Testis (tissue), 3 donors: Measurements from ENCODE around the gene ERC2. TPM values are rescaled to one million over a fixed set of nuclear protein-coding genes. Genes with fewer than 3 reads are reported as not detected.

Source experiments
- DNase-seq: peaks from one replicate; pipeline ENCODE4 v3.0.0-alpha.2; 2019
- H3K27ac ChIP-seq, 2 donors: fragments of 200-600 bp; sonication (generic); one replicate each; pipeline ENCODE4 v1.5.1; 2019
- H3K27me3 ChIP-seq: fragments of 200-600 bp; sonication (generic); one replicate; pipeline ENCODE4 v1.5.1; 2019
- H3K36me3 ChIP-seq: fragments of 200-600 bp; sonication (generic); one replicate; pipeline ENCODE4 v1.5.1; 2017; ENCODE audit warnings: low read depth; ENCODE audit errors: missing control alignments
- H3K4me1 ChIP-seq: fragments of 200-600 bp; sonication (generic); one replicate; pipeline ENCODE4 v1.5.1; 2019
- H3K4me3 ChIP-seq, 2 donors: fragments of 200-600 bp; sonication (generic); one replicate each; pipeline ENCODE4 v1.5.1; 2017 to 2019
- H3K9me3 ChIP-seq: fragments of 200-600 bp; sonication (generic); one replicate; pipeline ENCODE4 v1.5.1; 2017
- CTCF ChIP-seq, 3 experiments: fragments of 450-650 bp in 2 of 3; fragments of 200-600 bp in 1 of 3; sonication (generic) in 1 of 3; IDR thresholded peaks; one replicate each; pipeline ENCODE4 v1.5.1; 2016 to 2019; ENCODE audit warnings: antibody characterized with exemption in 3 of 3, mild to moderate bottlenecking in 2 of 3, moderate library complexity in 1 of 3
- POLR2A ChIP-seq: fragments of 450-650 bp; IDR thresholded peaks from one replicate; pipeline ENCODE4 v1.6.1; 2017; ENCODE audit warnings: antibody characterized with exemption, mild to moderate bottlenecking, moderate library complexity
- WGBS, 2 donors: methylation state at CpG; one replicate each; pipeline ENCODE4 v1.1.5; 2018; 5-methylcytosine and 5-hydroxymethylcytosine counted together
- intact Hi-C: fragments of 100-400 bp; cut with DNase I; formaldehyde crosslinking; loops from one replicate; pipeline ENCODE4 v1.15.1; 2023; ENCODE audit warnings: low total_unique reads
- polyA plus RNA-seq: library from polyadenylated mRNA; stranded (reverse); fragments of 350-450 nt; fragmentation: Illumina TruSeq; extraction: RNeasy Lipid Tissue Mini Kit (QIAGEN cat#74804); gene quantifications from one replicate; pipeline ENCODE4 v1.2.3, GENCODE V29; 2014; ENCODE audit warnings: low read depth, low replicate concordance; ENCODE audit not compliant: insufficient read depth
- total RNA-seq, 2 donors: library from RNA; depleted of rRNA; stranded (reverse); fragments of >200 nt; gene quantifications; one replicate each; pipeline ENCODE4 v1.2.3, GENCODE V29; 2016

Gene ERC2
- total and polyA plus RNA-seq, 3 donors from 2014 or later: 1.9 to 6.1 (median 5.9) TPM

- 87 to 94% methylated on average over 2 of the region's 2 CpGs for WGBS, 2 donors
- no peaks in the 10 kb centered on the region for H3K36me3 ChIP-seq
- H3K27ac ChIP-seq: no peak overlapping the region
- no peaks in the 10 kb centered on the region for H3K4me1 ChIP-seq
- no peak for DNase-seq
- H3K9me3 ChIP-seq: no peaks in the 10 kb centered on the region
- H3K4me3 ChIP-seq: no peak overlapping the region
- no peaks in the 10 kb centered on the region for H3K27me3 ChIP-seq
- no peak for TF ChIP-seq POLR2A
- TF ChIP-seq CTCF (IDR thresholded peaks at IDR 0.05): no peak
- intact Hi-C loops: no loop called here
Measured at GRCh38 chr3:55771503-55771902, 696.8 kb downstream of the ERC2 start.

- Histone ChIP-seq H3K27me3 (no peaks in the 10 kb centered on the region), H3K27ac (no peak overlapping the region), H3K4me3 (no peak overlapping the region), H3K36me3 (no peaks in the 10 kb centered on the region), H3K4me1 (no peaks in the 10 kb centered on the region), H3K9me3 (no peaks in the 10 kb centered on the region)
- intact Hi-C loops: no loop called here
- DNase-seq: no peak
- WGBS, 2 donors: 58 to 77% methylated on average over 1 of the region's 1 CpG
- no peak for TF ChIP-seq CTCF (IDR thresholded peaks at IDR 0.05)
- no peak for TF ChIP-seq POLR2A
Measured at GRCh38 chr3:55770077-55770476, 698.2 kb downstream of the ERC2 start.

GRCh38 chr3:55766753-55767152, 701.5 kb downstream of the ERC2 start:
- H3K36me3 ChIP-seq: no peaks in the 10 kb centered on the region
- no peak overlapping the region for H3K4me3 ChIP-seq
- no peak for DNase-seq
- intact Hi-C loops: no loop called here
- WGBS, 2 donors: 93% methylated on average over 1 of the region's 1 CpG
- no peaks in the 10 kb centered on the region for H3K4me1 ChIP-seq
- no peaks in the 10 kb centered on the region for H3K27me3 ChIP-seq
- no peak for TF ChIP-seq POLR2A
- no peak for TF ChIP-seq CTCF (IDR thresholded peaks at IDR 0.05)
- no peak overlapping the region for H3K27ac ChIP-seq
- H3K9me3 ChIP-seq: no peaks in the 10 kb centered on the region

GRCh38 chr3:55765906-55766701, 702.2 kb downstream of the ERC2 start:
- 92 to 94% methylated on average over 7 of the region's 7 CpGs for WGBS, 2 donors
- no peaks in the 10 kb centered on the region for H3K27me3 ChIP-seq
- TF ChIP-seq POLR2A: no peak
- no peak for TF ChIP-seq CTCF (IDR thresholded peaks at IDR 0.05)
- H3K4me3 ChIP-seq: no peak overlapping the region
- DNase-seq: no peak
- no peaks in the 10 kb centered on the region for H3K9me3 ChIP-seq
- no peaks in the 10 kb centered on the region for H3K4me1 ChIP-seq
- H3K27ac ChIP-seq: no peak overlapping the region
- H3K36me3 ChIP-seq: no peaks in the 10 kb centered on the region
- intact Hi-C loops: no loop called here

DNA sequence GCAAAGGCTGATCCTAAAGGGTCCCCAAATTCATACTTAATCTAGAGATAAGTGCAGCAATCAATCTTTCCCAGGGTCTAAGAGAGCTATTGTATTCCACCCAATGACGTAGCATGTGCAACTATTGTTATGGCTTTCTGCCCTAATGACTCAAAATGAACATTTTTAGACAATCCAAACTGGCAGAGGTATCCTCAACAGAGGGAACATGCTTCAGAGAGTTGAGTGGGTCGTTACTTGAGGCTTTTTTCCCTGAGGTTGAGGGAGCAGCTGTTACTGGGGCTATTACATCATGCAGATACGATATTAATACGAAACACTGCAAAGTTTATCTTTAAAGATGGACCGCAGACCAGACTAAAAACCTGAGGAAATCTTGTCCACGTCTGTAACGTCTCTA, 702.9 kb downstream of the ERC2 start:
- no peak for TF ChIP-seq POLR2A
- Histone ChIP-seq H3K4me1 (no peaks in the 10 kb centered on the region), H3K27ac (no peak overlapping the region), H3K27me3 (no peaks in the 10 kb centered on the region), H3K36me3 (no peaks in the 10 kb centered on the region), H3K9me3 (no peaks in the 10 kb centered on the region), H3K4me3 (no peak overlapping the region)
- intact Hi-C loops: no loop called here
- 74 to 89% methylated on average over 7 of the region's 7 CpGs for WGBS, 2 donors
- no peak for DNase-seq
